Activated B cell treated with CpG ODN at 0.5 μM for 24 hours (primary cell): ENCODE results near the gene PPP1R12A. TPM values are rescaled to one million over a fixed set of nuclear protein-coding genes. Genes with fewer than 3 reads are reported as not detected.
"Not testable (repeated sequence)": the region's sequence is repeated elsewhere in the genome, so short reads cannot be mapped to it uniquely, and the experiment has no call there.

Experiments
- ATAC-seq: fragments of 200-7000 bp; cut with Tn5 transposase; one replicate; pipeline ENCODE4 v1.10.0; 2021; ENCODE audit warnings: low read depth, mild to moderate bottlenecking, moderate library complexity
- CTCF ChIA-PET: fragments of 350-600 bp; sonication (Branson Sonifier 250); formaldehyde crosslinking; loops from one replicate; lab custom pipeline; 2021; ENCODE audit warnings: antibody characterized with exemption; lab: Charles Lee
- POLR2A ChIA-PET: fragments of 350-600 bp; sonication (Branson Sonifier 250); formaldehyde crosslinking; loops from one replicate; lab custom pipeline; 2021; ENCODE audit warnings: antibody characterized with exemption; lab: Charles Lee
- DNase-seq: peaks from one replicate; pipeline ENCODE4 v3.0.0; 2022
- H3K27ac Mint-ChIP-seq: one replicate; pipeline ENCODE4 v1.8.0; 2020; ENCODE audit warnings: mixed read lengths
- H3K27me3 Mint-ChIP-seq: one replicate; pipeline ENCODE4 v1.8.0; 2021; ENCODE audit warnings: mixed read lengths
- H3K36me3 Mint-ChIP-seq: one replicate; pipeline ENCODE4 v1.8.0; 2021; ENCODE audit warnings: low read depth, mixed read lengths
- H3K4me1 Mint-ChIP-seq: one replicate; pipeline ENCODE4 v1.8.0; 2021; ENCODE audit warnings: mixed read lengths
- H3K4me3 Mint-ChIP-seq: one replicate; pipeline ENCODE4 v1.8.0; 2020; ENCODE audit warnings: mild to moderate bottlenecking, mixed read lengths
- H3K9me3 Mint-ChIP-seq: one replicate; pipeline ENCODE4 v1.8.0; 2020; ENCODE audit warnings: mixed read lengths
- CTCF ChIP-seq: fragments of 200-600 bp; IDR thresholded peaks from one replicate; pipeline ENCODE4 v1.8.0; 2022; ENCODE audit warnings: antibody characterized with exemption, mild to moderate bottlenecking
- intact Hi-C: fragments of 100-400 bp; cut with micrococcal nuclease; formaldehyde crosslinking; loops from one replicate; pipeline ENCODE4 v1.15.1; 2024
- total RNA-seq: library from RNA; stranded (reverse); gene quantifications from 2 replicates; pipeline ENCODE4 v1.2.3, GENCODE V29; 2022

PPP1R12A gene
- total RNA-seq, 1 donor from 2014 or later, result 90.4 TPM

DNA sequence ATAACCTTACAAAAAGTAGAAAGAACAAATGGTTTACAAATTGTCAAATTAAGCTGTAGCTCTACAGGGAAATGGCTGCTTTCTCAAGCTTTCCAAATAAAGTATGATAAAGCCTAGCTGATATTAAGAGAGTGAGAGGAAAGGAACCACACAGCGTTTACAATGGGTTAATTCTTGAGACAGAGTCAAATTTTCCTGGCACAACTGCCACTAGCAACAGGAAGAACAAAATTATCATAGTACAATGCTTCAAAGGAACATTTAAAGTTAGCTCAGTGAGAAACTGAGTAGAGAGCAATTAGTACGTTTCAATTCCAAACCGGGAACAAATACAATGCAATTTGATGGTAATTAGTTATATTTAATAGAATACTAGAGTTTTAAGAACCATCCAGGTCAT, 116.0 kb downstream of the PPP1R12A start:
- Mint-ChIP-seq H3K27ac (no peak overlapping the region), H3K4me1 (peaks cover 1% of the 10 kb centered on the region), H3K36me3 (peaks cover 65% of the 10 kb centered on the region), H3K9me3 (no peaks in the 10 kb centered on the region), H3K4me3 (no peak overlapping the region), H3K27me3 (no peaks in the 10 kb centered on the region)
- ChIA-PET POLR2A (no interaction called here), CTCF (no interaction called here)
- no peak for DNase-seq
- TF ChIP-seq CTCF, result no peak
- ATAC-seq, result no peak
- intact Hi-C loops, result no loop called here

DNA sequence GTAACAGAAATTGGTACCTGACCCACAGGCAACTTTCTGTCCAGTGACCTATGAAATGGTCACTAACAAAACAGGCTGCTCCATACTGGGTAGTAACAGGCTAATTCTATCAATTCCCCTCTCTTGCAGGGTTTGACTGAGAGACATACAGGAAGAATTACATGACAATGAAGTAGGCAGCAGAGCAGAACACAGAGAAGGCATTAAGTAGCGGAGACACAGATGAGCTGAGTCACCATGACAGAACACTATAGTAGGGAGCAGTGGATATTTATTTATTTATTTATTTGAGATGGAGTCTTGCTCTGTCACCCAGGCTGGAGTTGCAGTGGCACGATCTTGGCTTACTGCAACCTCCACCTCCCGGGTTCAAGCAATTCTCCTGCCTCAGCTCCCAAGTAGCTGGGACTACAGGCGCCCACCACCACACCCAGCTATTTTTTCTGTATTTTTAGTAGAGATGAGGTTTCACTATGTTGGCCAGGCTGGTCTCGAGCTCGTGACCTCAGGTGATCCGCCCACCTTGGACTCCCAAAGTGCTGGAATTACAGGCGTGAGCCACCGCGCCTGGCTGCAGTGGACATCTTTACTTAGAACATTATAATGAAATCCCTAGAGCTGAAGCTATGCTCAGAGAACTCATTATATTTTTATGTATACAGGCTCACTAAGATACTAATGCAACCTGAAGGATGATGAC, 150.4 kb downstream of the PPP1R12A start:
- H3K4me1 Mint-ChIP-seq, CTCF ChIA-PET, intact Hi-C loops, DNase-seq, ATAC-seq, H3K9me3 Mint-ChIP-seq, H3K4me3 Mint-ChIP-seq, H3K27me3 Mint-ChIP-seq, H3K27ac Mint-ChIP-seq, POLR2A ChIA-PET: not testable (repeated sequence)
- peaks cover 72% of the 10 kb centered on the region for H3K36me3 Mint-ChIP-seq

DNA sequence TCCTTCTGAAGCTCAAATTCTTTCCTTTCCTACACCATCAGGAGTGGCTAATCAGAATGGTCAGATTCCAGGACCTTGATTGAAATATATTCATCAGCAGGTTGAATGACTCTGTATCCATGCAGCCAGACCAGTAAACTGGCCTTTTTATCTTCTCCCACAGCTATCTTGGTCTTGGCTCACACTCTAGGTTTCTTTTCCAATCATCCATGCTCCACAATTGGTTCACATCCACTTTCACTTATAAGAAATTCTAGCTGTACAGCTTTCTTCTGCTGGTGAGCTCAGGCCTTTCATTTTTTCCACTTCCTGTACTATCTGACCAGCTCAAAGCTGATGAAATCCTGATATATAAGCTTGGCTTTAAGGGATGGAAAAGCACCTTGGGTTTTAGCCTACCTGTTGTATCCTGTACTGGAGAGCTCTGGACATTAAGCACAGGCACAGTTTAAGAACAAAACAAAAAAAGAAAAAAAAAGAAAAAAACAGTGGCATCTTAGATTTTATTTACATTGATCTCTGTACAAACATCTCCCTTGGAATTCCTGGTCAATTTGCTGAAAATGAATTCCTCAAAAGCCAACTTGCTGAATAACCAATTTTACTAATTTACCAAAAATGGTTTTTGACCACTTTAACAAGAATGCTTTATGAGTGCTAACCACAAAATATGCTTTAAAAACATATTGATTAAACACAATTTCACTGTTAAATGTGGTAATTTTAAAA, 152.6 kb downstream of the PPP1R12A start:
- H3K4me3 Mint-ChIP-seq, result no peak overlapping the region
- ATAC-seq (no peak), DNase-seq (no peak)
- H3K4me1 Mint-ChIP-seq, result no peaks in the 10 kb centered on the region
- H3K27me3 Mint-ChIP-seq, result no peaks in the 10 kb centered on the region
- intact Hi-C loops, result no loop called here
- ChIA-PET POLR2A (no interaction called here), CTCF (no interaction called here)
- peaks cover 66% of the 10 kb centered on the region for H3K36me3 Mint-ChIP-seq
- TF ChIP-seq CTCF, result no peak
- H3K9me3 Mint-ChIP-seq, result no peaks in the 10 kb centered on the region
- no peak overlapping the region for H3K27ac Mint-ChIP-seq

DNA sequence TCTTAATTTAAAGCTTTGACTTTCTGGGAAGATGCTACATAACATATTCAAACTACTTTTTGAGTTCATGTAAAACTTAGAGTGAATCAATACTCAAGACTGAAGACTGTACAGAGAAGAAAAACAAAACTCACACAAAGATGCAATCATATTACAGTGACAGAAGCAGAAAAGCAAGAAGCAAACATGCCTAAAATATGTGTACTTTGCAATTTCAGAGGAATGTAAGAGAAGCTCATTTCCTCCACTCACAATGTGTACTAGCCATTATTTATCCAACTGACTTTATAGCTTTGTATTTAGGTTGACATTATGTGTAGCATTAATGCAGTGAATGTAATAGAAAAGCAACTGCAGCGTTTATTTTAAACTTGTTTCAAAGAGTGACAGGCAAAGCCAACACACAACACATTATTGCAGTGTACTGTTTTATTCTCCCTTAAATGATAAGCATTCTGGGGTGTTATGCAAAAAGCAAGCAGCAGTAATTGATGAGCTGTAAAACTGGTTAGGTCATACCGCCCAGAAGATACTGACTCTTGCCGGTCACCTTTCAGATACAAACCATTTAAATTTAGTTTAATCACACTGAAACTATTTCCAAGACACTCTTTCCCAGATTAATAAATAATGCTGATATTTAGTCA, 156.0 kb downstream of the PPP1R12A start:
- H3K36me3 Mint-ChIP-seq, result peaks cover 65% of the 10 kb centered on the region
- CTCF ChIA-PET, result no interaction called here
- DNase-seq (no peak), ATAC-seq (no peak)
- no peak overlapping the region for H3K27ac Mint-ChIP-seq
- intact Hi-C loops, result no loop called here
- H3K4me3 Mint-ChIP-seq, result no peak overlapping the region
- H3K4me1 Mint-ChIP-seq, result no peaks in the 10 kb centered on the region
- H3K9me3 Mint-ChIP-seq, result no peaks in the 10 kb centered on the region
- no peaks in the 10 kb centered on the region for H3K27me3 Mint-ChIP-seq
- no peak for TF ChIP-seq CTCF
- POLR2A ChIA-PET, result no interaction called here

- POLR2A ChIA-PET, result interaction anchor here (0.9 kb wide), 1 partner anchor 14 kb away, joined by 7 read pairs; no protein-coding TSS in a partner anchor
- ATAC-seq, result no peak
- Mint-ChIP-seq H3K4me1 (no peaks in the 10 kb centered on the region), H3K9me3 (no peaks in the 10 kb centered on the region), H3K27ac (no peak overlapping the region), H3K4me3 (no peak overlapping the region), H3K36me3 (peaks cover 50% of the 10 kb centered on the region), H3K27me3 (no peaks in the 10 kb centered on the region)
- no peak for DNase-seq
- TF ChIP-seq CTCF, result no peak
- CTCF ChIA-PET, result interaction anchor here (1.4 kb wide), 1 partner anchor 10 kb away, joined by 5 read pairs; no protein-coding TSS in a partner anchor
- intact Hi-C loops, result no loop called here
Measured at GRCh38 chr12:79776111-79776510, 158.8 kb downstream of the PPP1R12A start.
